ENCODE data around the gene NECTIN1. TPM values are rescaled to one million over a fixed set of nuclear protein-coding genes. Genes with fewer than 3 reads are reported as not detected.

NECTIN1 gene
- total RNA-seq, 6 donors from 2014 or later, result 1.4 to 12.6 (median 7.6) TPM

GRCh38 chr11:119771172-119771770, 42.3 kb upstream of the NECTIN1 start:
- H3K27me3 ChIP-seq, result no peaks in the 10 kb centered on the region
- no peak overlapping the region for H3K4me3 ChIP-seq
- peaks cover 0 to 2% (median 0%) of the 10 kb centered on the region in 4 donors for H3K9me3 ChIP-seq
- no peaks in the 10 kb centered on the region for H3K4me1 ChIP-seq
- DNase-seq (no peak), ATAC-seq (ENCODE audit: low FRiP score in 2 of 2) (no peak)
- no peak for TF ChIP-seq CTCF (IDR thresholded peaks at IDR 0.05)
- no peak overlapping the region for H3K27ac ChIP-seq
- 87 to 88% methylated on average over 9 of the region's 9 CpGs for WGBS, 2 donors
- H3K36me3 ChIP-seq, result no peaks in the 10 kb centered on the region

- peaks cover 0 to 4% (median 0%) of the 10 kb centered on the region in 4 donors for H3K9me3 ChIP-seq
- no peaks in the 10 kb centered on the region for H3K27me3 ChIP-seq
- no peaks in the 10 kb centered on the region for H3K4me1 ChIP-seq
- TF ChIP-seq POLR2AphosphoS5 (IDR thresholded peaks at IDR 0.05), result no peak
- TF ChIP-seq CTCF (IDR thresholded peaks at IDR 0.05), result no peak
- no peak for TF ChIP-seq POLR2A (IDR thresholded peaks at IDR 0.05)
- no peak for TF ChIP-seq EP300 (IDR thresholded peaks at IDR 0.05)
- H3K36me3 ChIP-seq, result no peaks in the 10 kb centered on the region
- DNase-seq (no peak), ATAC-seq (ENCODE audit: low FRiP score in 2 of 2) (no peak)
- H3K27ac ChIP-seq, result no peak overlapping the region
- WGBS, 2 donors, result 86% methylated on average over 4 of the region's 4 CpGs
- no peak overlapping the region for H3K4me3 ChIP-seq
Measured at GRCh38 chr11:119765628-119766027, 36.6 kb upstream of the NECTIN1 start.

- H3K4me3 ChIP-seq, result no peak overlapping the region
- peaks cover 0 to 4% (median 0%) of the 10 kb centered on the region in 4 donors for H3K9me3 ChIP-seq
- TF ChIP-seq CTCF (IDR thresholded peaks at IDR 0.05), result no peak
- WGBS, 2 donors, result 25 to 30% methylated on average over 4 to 6 of the region's 6 CpGs
- H3K36me3 ChIP-seq, result no peaks in the 10 kb centered on the region
- H3K4me1 ChIP-seq, result no peaks in the 10 kb centered on the region
- no peak overlapping the region for H3K27ac ChIP-seq
- DNase-seq (peak in 1 of 2 donors; percentile 40), ATAC-seq (ENCODE audit: low FRiP score in 2 of 2) (peak; percentile 81 to 85)
- H3K27me3 ChIP-seq, result no peaks in the 10 kb centered on the region
Measured at GRCh38 chr11:119764108-119764868, 35.3 kb upstream of the NECTIN1 start.

- ATAC-seq (ENCODE audit: low FRiP score in 2 of 2) (no peak), DNase-seq (no peak)
- no peaks in the 10 kb centered on the region for H3K27me3 ChIP-seq
- 57 to 73% methylated on average over 11 of the region's 11 CpGs for WGBS, 2 donors
- H3K9me3 ChIP-seq, result peaks cover 0 to 4% (median 0%) of the 10 kb centered on the region in 4 donors
- H3K4me3 ChIP-seq, result no peak overlapping the region
- TF ChIP-seq POLR2A (IDR thresholded peaks at IDR 0.05) (no peak), POLR2AphosphoS5 (IDR thresholded peaks at IDR 0.05) (no peak), EP300 (IDR thresholded peaks at IDR 0.05) (no peak), CTCF (IDR thresholded peaks at IDR 0.05) (no peak)
- no peak overlapping the region for H3K27ac ChIP-seq
- H3K36me3 ChIP-seq, result no peaks in the 10 kb centered on the region
- no peaks in the 10 kb centered on the region for H3K4me1 ChIP-seq
Measured at GRCh38 chr11:119763071-119763728, 34.2 kb upstream of the NECTIN1 start.

Data from upper lobe of left lung (tissue), 6 donors.